HepG2 (cell line): ENCODE measurements around the gene TMEM139. TPM values are rescaled to one million over a fixed set of nuclear protein-coding genes. Genes with fewer than 3 reads are reported as not detected.

Experiments
- HIC2 ChIP-seq: sonication (generic); formaldehyde crosslinking; IDR thresholded peaks from 2 replicates; pipeline ENCODE4 v1.9.0; 2022; ENCODE audit warnings: low read depth, missing genetic modification reagents
- HMG20B ChIP-seq: conservative IDR thresholded peaks from 2 replicates; pipeline ENCODE4 v1.6.1; 2016; ENCODE audit warnings: missing genetic modification reagents, missing compliant biosample characterization
- IKZF4 ChIP-seq: sonication (generic); formaldehyde crosslinking; IDR thresholded peaks from 2 replicates; pipeline ENCODE4 v1.5.1; 2020; ENCODE audit warnings: borderline replicate concordance, mild to moderate bottlenecking, low read depth, missing genetic modification reagents; ENCODE audit errors: not compliant biosample characterization
- TGIF2 ChIP-seq: IDR thresholded peaks from 2 replicates; pipeline ENCODE4 v1.6.1; 2016; ENCODE audit warnings: control low read depth, missing compliant biosample characterization
- TOPORS ChIP-seq: sonication (generic); formaldehyde crosslinking; IDR thresholded peaks from 2 replicates; pipeline ENCODE4 v1.8.0; 2023; ENCODE audit warnings: mild to moderate bottlenecking, missing genetic modification reagents
- ZNF337 ChIP-seq: sonication (generic); formaldehyde crosslinking; IDR thresholded peaks from 2 replicates; pipeline ENCODE4 v1.5.1; 2020; ENCODE audit warnings: missing genetic modification reagents, low read depth, mild to moderate bottlenecking, borderline replicate concordance
- ZNF382 ChIP-seq: sonication (generic); formaldehyde crosslinking; IDR thresholded peaks from 2 replicates; pipeline ENCODE4 v1.5.0; 2020; ENCODE audit warnings: missing genetic modification reagents, mild to moderate bottlenecking, borderline replicate concordance
- ZSCAN12 ChIP-seq: sonication (generic); formaldehyde crosslinking; IDR thresholded peaks from 2 replicates; pipeline ENCODE4 v1.9.0; 2021; ENCODE audit warnings: mild to moderate bottlenecking, missing genetic modification reagents
- polyA plus RNA-seq, 8 experiments: library from polyadenylated mRNA; depleted of rRNA in 3 of 8; stranded (reverse) in 7 of 8; unstranded in 1 of 8; fragments of >200 nt; fragmentation: Illumina TruSeq in 4 of 8; extraction: Trizol in 4 of 8; gene quantifications; 2 replicates each; pipeline versions ENCODE4 v1.2.1 to v1.2.3, GENCODE V29; 2011 to 2016; ENCODE audit warnings: low read depth in 4 of 8, missing spikeins in 1 of 8, mixed read lengths in 1 of 8; ENCODE audit not compliant: insufficient read depth in 1 of 8
- total RNA-seq, 5 experiments: library from RNA; depleted of rRNA; stranded (reverse); fragments of >200 nt; fragmentation: Illumina TruSeq; extraction: Trizol; gene quantifications; 2 replicates each; pipeline ENCODE4 v1.2.3, GENCODE V29; 2016; ENCODE audit warnings: low read depth in 1 of 5
- TF ChIP-seq, protein P1 (sequence below): sonication (generic); formaldehyde crosslinking; IDR thresholded peaks from 2 replicates; pipeline ENCODE4 v1.8.1; 2022; ENCODE audit warnings: low read depth, mild to moderate bottlenecking, missing genetic modification reagents
- TF ChIP-seq, protein P2 (sequence below): sonication (generic); formaldehyde crosslinking; IDR thresholded peaks from 2 replicates; pipeline ENCODE4 v1.4.0; 2020; ENCODE audit warnings: missing genetic modification reagents

TMEM139 gene
- total and polyA plus RNA-seq, 2 of the 13 experiments (the other 11 are each of a cell fraction or from before 2014, with no cell fraction given) = 7.9 to 14.0 TPM

DNA sequence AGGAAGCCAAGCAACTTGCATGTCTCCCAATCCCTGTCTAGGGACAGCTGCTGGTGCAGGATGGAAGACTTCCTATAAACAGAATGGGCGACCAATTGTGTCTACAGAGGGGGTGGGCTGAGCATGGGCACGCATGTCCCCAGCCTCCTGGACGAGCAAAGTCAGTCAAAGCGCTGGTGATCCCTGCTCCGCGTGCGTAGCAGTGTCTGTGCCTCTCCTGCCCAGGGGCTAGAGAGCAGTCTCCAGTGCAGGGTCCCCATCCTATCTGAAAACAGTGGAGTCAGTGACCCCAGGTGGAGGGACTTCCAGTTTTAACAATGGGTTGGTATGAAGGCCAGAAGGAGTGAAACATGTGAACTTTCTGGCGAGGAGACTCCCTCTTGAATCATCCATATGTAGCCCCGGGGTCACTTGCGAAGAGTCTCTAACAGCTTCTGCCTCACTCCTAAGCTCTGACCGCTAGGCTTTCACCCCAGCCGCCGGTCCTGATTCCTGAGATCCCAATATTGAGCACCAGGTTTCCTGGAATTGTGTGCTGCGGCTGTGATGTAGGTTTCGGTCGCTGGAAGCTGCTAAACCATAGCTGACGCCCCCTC, 2.7 kb downstream of the TMEM139 start (continued):
- TF ChIP-seq ZNF382 (CRISPR knock-in tag) (no peak), HIC2 (CRISPR knock-in tag) (no peak), TGIF2 (CRISPR knock-in tag) (no peak), TOPORS (CRISPR knock-in tag) (no peak), IKZF4 (CRISPR knock-in tag) (no peak), HMG20B (CRISPR knock-in tag) (no peak), ZSCAN12 (CRISPR knock-in tag) (no peak), ZNF337 (CRISPR knock-in tag) (no peak)
- TF ChIP-seq, protein P1, sequence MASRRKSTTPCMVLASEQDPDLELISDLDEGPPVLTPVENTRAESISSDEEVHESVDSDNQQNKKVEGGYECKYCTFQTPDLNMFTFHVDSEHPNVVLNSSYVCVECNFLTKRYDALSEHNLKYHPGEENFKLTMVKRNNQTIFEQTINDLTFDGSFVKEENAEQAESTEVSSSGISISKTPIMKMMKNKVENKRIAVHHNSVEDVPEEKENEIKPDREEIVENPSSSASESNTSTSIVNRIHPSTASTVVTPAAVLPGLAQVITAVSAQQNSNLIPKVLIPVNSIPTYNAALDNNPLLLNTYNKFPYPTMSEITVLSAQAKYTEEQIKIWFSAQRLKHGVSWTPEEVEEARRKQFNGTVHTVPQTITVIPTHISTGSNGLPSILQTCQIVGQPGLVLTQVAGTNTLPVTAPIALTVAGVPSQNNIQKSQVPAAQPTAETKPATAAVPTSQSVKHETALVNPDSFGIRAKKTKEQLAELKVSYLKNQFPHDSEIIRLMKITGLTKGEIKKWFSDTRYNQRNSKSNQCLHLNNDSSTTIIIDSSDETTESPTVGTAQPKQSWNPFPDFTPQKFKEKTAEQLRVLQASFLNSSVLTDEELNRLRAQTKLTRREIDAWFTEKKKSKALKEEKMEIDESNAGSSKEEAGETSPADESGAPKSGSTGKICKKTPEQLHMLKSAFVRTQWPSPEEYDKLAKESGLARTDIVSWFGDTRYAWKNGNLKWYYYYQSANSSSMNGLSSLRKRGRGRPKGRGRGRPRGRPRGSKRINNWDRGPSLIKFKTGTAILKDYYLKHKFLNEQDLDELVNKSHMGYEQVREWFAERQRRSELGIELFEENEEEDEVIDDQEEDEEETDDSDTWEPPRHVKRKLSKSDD (CRISPR knock-in tag) = no peak
- TF ChIP-seq, protein P2, sequence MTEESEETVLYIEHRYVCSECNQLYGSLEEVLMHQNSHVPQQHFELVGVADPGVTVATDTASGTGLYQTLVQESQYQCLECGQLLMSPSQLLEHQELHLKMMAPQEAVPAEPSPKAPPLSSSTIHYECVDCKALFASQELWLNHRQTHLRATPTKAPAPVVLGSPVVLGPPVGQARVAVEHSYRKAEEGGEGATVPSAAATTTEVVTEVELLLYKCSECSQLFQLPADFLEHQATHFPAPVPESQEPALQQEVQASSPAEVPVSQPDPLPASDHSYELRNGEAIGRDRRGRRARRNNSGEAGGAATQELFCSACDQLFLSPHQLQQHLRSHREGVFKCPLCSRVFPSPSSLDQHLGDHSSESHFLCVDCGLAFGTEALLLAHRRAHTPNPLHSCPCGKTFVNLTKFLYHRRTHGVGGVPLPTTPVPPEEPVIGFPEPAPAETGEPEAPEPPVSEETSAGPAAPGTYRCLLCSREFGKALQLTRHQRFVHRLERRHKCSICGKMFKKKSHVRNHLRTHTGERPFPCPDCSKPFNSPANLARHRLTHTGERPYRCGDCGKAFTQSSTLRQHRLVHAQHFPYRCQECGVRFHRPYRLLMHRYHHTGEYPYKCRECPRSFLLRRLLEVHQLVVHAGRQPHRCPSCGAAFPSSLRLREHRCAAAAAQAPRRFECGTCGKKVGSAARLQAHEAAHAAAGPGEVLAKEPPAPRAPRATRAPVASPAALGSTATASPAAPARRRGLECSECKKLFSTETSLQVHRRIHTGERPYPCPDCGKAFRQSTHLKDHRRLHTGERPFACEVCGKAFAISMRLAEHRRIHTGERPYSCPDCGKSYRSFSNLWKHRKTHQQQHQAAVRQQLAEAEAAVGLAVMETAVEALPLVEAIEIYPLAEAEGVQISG (CRISPR knock-in tag) = peak; percentile 12; the same call in 1 of the 2 replicates
